Psoas muscle (tissue), 8 donors: ENCODE data around the gene CACNA1B. TPM values are rescaled to one million over a fixed set of nuclear protein-coding genes. Genes with fewer than 3 reads are reported as not detected.
A peak's percentile ranks its signal among the peaks of the same experiment; 100 is the strongest.

Experiments used
- ATAC-seq, 4 donors: fragments of 200-7000 bp; cut with Tn5 transposase; one replicate each; pipeline ENCODE4 v1.9.1; 2020; ENCODE audit warnings: moderate library complexity in 3 of 4, mild to moderate bottlenecking in 2 of 4
- DNase-seq, 2 donors: peaks; one replicate each; pipeline ENCODE4 v3.0.0-alpha.2; 2020
- H3K27ac ChIP-seq: fragments of 200-600 bp; one replicate; pipeline ENCODE4 v1.8.0; 2022
- H3K27me3 ChIP-seq, 3 donors: fragments of 200-600 bp in 1 of 3; one replicate each; pipeline versions ENCODE4 v1.6.1 to v1.8.0; 2013 to 2022; ENCODE audit warnings: low read length in 2 of 3, mild to moderate bottlenecking in 2 of 3, moderate library complexity in 1 of 3; ENCODE audit not compliant: insufficient read depth in 3 of 3
- H3K36me3 ChIP-seq, 2 donors: fragments of 200-600 bp in 1 of 2; one replicate each; pipeline versions ENCODE4 v1.6.1 to v1.8.0; 2013 to 2022; ENCODE audit warnings: low read depth in 1 of 2, mild to moderate bottlenecking in 1 of 2, moderate library complexity in 1 of 2; ENCODE audit not compliant: insufficient read depth in 1 of 2
- H3K4me1 ChIP-seq: fragments of 200-600 bp; one replicate; pipeline ENCODE4 v1.8.0; 2022
- H3K4me3 ChIP-seq: fragments of 200-600 bp; one replicate; pipeline ENCODE4 v1.8.0; 2022; ENCODE audit warnings: mild to moderate bottlenecking
- H3K9me3 ChIP-seq: fragments of 200-600 bp; one replicate; pipeline ENCODE4 v1.8.0; 2022
- WGBS, 3 donors: extraction: QIAGEN DNeasy Blood & Tissue Kit; methylation state at CpG; one replicate each; pipeline versions ENCODE4 v1.1.6 to v1.1.7; 2013; 5-methylcytosine and 5-hydroxymethylcytosine counted together
- intact Hi-C, 2 donors: fragments of 100-400 bp; cut with DNase I; formaldehyde crosslinking; loops; one replicate each; pipeline versions ENCODE4 v1.11.0 to v1.14.2; 2022
- polyA plus RNA-seq, 3 donors: library from polyadenylated mRNA; stranded (reverse); fragments of 200-250 nt; gene quantifications; one replicate each; pipeline ENCODE4 v1.2.3, GENCODE V29; 2013
- total RNA-seq, 4 donors: library from RNA; stranded (reverse); fragmentation: NEBNext Ultra II Directional in 2 of 4; extraction: Animal tissue kit (Norgen Biotek cat#: 25700) in 2 of 4; gene quantifications; one replicate each; pipeline versions ENCODE4 v1.2.1 to v1.2.4, GENCODE V29; 2021 to 2023
- TF ChIP-seq, protein P1 (sequence below): fragments of 200-600 bp; IDR thresholded peaks from one replicate; pipeline ENCODE4 v1.8.0; 2022; ENCODE audit warnings: antibody characterized with exemption
- donor health status: healthy with polysubstance abuse.
- donor health status: DM: no; HTN: no; CAD: no; lungs with moderate emphysema.
- donor health status: Bipolar disorder and iron deficiency.
- donor health status: healthy.
- donor health status: DM: yes; HTN: yes; CAD: no.
- donor health status: DM: no; HTN: no; CAD: no.
- donor health status: DM: no; HTN: no; CAD: no.
- donor health status: DM: yes; HTN: yes; CAD: no.

Gene CACNA1B
- total and polyA plus RNA-seq, 7 donors: 0.01 to 0.02 TPM; not detected in 5

DNA sequence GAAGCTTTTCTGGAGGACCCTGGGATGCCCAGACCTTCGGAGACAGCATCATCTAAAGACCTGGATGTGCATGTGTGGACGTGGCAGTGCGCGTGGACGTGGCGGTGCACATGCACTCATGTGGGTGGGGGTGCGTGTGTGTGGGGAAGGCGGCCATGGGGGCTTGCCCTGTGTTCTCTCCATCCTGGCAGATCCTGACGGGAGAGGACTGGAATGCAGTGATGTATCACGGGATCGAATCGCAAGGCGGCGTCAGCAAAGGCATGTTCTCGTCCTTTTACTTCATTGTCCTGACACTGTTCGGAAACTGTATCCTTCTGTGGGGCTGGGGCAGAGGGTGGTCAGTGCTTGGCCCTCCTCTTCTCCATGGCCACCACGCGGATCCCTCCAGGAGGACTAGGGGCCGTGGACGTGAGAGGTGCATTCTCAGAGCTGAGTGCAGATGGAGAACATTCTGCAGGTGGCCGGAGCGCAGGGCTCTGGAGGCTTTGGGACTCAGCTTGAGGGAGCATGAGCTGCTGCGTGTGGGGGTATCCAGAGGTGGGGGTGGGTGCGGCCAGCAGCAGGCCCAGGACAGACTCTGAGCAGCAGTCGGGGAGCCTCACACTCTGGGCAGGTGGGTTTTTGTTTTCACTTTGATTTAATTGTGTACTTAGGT lies 129.1 kb downstream of the CACNA1B start:
- intact Hi-C loops: no loop called here

DNA sequence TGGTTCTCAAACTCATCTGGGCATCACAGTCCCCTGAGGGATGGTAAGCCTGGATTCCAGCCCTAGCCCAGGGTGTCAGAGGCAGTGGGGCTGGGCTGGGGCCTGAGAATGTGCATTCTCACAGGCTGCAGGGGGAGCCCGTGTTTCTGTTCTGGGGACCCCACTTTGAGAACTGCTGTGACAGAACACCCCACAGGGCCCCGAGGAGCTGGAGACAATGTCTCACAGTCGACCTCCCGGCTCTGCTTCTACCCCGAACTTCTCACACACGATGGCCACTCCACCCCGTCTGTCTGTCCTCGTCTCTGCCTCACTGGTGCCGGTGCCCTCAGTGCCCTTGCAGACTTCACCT lies 130.0 kb downstream of the CACNA1B start:
- no peak for ATAC-seq
- H3K27ac ChIP-seq: no peak overlapping the region
- peak in 1 of 2 donors; percentile 14 for DNase-seq
- intact Hi-C loops: no loop called here
- H3K4me3 ChIP-seq: no peak overlapping the region
- H3K27me3 ChIP-seq: peaks cover 0 to 5% (median 0%) of the 10 kb centered on the region in 3 donors
- no peaks in the 10 kb centered on the region for H3K9me3 ChIP-seq
- 86 to 87% (median 87%) methylated on average over 8 to 9 of the region's 9 CpGs for WGBS, 3 donors
- TF ChIP-seq, protein P1, sequence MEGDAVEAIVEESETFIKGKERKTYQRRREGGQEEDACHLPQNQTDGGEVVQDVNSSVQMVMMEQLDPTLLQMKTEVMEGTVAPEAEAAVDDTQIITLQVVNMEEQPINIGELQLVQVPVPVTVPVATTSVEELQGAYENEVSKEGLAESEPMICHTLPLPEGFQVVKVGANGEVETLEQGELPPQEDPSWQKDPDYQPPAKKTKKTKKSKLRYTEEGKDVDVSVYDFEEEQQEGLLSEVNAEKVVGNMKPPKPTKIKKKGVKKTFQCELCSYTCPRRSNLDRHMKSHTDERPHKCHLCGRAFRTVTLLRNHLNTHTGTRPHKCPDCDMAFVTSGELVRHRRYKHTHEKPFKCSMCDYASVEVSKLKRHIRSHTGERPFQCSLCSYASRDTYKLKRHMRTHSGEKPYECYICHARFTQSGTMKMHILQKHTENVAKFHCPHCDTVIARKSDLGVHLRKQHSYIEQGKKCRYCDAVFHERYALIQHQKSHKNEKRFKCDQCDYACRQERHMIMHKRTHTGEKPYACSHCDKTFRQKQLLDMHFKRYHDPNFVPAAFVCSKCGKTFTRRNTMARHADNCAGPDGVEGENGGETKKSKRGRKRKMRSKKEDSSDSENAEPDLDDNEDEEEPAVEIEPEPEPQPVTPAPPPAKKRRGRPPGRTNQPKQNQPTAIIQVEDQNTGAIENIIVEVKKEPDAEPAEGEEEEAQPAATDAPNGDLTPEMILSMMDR: no peak
- no peaks in the 10 kb centered on the region for H3K4me1 ChIP-seq
- H3K36me3 ChIP-seq: no peaks in the 10 kb centered on the region

More for the DNA sequence above, 129.1 kb downstream of the CACNA1B start:
- no peaks in the 10 kb centered on the region for H3K4me1 ChIP-seq
- no peak overlapping the region for H3K27ac ChIP-seq
- no peak overlapping the region for H3K4me3 ChIP-seq
- DNase-seq (peak in 1 of 2 donors; percentile 38), ATAC-seq (no peak)
- peaks cover 0 to 5% (median 0%) of the 10 kb centered on the region in 3 donors for H3K27me3 ChIP-seq
- TF ChIP-seq, protein P1: no peak
- whole genome bisulfite sequencing, 3 donors: 73 to 76% (median 75%) methylated on average over 25 of the region's 25 CpGs
- H3K36me3 ChIP-seq: no peaks in the 10 kb centered on the region
- H3K9me3 ChIP-seq: no peaks in the 10 kb centered on the region

DNA sequence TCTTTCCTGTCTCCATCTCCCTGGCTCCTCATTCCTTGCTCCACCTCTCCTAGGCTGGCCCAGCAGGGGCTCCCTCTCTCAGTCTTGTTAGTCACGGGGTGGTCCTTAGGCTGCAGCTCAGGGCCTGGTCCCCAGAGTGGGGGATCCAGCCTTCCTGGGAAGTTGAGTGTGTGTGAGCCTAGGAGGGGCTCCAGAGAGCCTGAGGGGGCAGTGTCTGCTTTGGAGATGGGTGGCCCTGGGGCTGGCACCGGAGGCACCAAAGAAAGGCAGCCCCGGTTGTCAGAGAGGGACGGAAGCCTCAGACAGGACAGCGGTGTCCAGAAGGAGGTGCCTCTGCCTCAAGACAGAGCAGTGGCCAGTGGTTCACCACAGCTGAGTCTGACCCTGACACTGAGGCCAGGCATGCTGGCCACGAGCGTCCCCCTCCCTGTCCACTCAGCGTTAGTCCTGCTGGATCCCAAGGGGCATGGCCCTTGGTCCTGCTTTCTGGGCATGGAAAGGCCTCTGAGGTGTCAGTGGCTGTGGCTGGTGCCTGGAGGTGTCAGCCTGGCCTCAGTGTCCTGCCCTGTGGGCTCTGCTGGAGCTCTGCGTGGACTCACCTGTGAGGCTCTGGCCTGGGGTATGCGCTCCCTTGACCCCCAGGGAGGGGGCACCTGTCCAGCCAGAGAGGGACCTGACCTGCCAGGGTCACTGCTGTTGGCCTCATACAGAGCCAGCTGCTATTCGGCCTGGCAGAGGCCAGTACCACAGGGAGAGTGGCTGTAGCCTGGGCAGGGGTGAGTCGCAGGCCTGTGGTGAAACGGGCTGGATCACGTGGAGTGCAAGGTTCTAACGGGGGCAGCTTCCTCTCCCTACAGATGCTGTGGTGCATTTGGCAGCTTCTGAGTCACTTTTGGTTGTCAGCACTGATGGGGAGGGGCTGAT lies 130.6 kb downstream of the CACNA1B start:
- no peaks in the 10 kb centered on the region for H3K36me3 ChIP-seq
- intact Hi-C loops: no loop called here
- H3K9me3 ChIP-seq: no peaks in the 10 kb centered on the region
- H3K4me1 ChIP-seq: no peaks in the 10 kb centered on the region
- peak in 1 of 2 donors; percentile 28 for DNase-seq
- H3K27ac ChIP-seq: no peak overlapping the region
- ATAC-seq: no peak
- WGBS, 3 donors: 72 to 81% (median 78%) methylated on average over 14 to 15 of the region's 15 CpGs
- TF ChIP-seq, protein P1: no peak
- H3K27me3 ChIP-seq: peaks cover 0 to 5% (median 0%) of the 10 kb centered on the region in 3 donors
- H3K4me3 ChIP-seq: no peak overlapping the region

DNA sequence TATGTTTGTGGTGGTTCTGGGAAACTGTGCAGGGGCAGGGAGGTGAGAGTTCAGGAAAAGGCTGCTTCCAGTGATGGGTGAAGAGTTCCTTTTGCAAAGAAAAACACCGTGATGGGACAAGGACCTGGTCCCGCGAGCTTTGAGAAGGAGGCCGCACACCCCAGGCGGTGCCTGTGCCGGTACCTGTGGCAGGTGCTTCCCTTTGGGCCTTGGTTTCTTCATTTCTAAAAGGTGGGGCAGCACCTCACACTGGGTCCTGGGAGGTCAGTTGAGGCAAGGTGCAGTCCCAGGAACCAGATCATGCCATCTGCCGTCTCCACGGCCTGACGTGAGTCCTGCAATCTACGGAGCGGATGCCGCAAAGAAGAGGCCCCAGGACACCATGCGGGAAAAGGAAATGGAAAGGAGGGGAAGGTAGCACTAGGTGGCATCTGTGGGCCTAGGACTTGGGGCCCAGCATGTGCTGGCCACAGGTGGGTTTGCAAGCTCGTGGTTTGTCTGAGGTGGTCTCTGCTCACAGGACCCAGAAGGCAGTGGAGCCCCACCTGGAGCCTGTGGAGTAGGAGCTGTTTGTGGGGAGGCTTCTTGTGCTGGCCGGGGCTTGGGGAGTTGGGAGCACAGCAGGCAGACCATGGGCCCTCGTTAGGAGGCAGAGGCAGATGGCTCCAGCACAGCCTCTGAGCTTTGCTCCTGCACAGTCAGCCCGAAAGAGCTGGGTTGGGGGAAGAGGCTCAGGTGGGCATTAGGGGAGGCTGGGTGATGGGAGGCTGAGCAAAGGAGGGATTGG lies 131.6 kb downstream of the CACNA1B start:
- H3K27me3 ChIP-seq: peaks cover 0 to 3% (median 0%) of the 10 kb centered on the region in 3 donors
- H3K27ac ChIP-seq: no peak overlapping the region
- no peak for DNase-seq
- TF ChIP-seq, protein P1: no peak
- no peak for ATAC-seq
- WGBS, 3 donors: 85 to 89% (median 88%) methylated on average over 17 of the region's 17 CpGs
- H3K4me3 ChIP-seq: no peak overlapping the region
- no peaks in the 10 kb centered on the region for H3K9me3 ChIP-seq
- no peaks in the 10 kb centered on the region for H3K4me1 ChIP-seq
- no peaks in the 10 kb centered on the region for H3K36me3 ChIP-seq
- intact Hi-C loops: no loop called here
